Activated CD4-positive, CD25-positive, alpha-beta regulatory T cell (primary cell): ENCODE data around the gene GFOD1.

Experiments
- DNase-seq, 4 experiments: peaks; one replicate each; lab custom pipeline; 2025; lab: John Stamatoyannopoulos, UW

Gene GFOD1

GRCh38 chr6:13487122-13488014, at the start of gene GFOD1:
GFOD1 (minus strand) TSS chr6:13487600; CDS start chr6:13486890, 710 bp downstream.
- DNase-seq = peak; percentile 7 to 46 (median 28)

DNA sequence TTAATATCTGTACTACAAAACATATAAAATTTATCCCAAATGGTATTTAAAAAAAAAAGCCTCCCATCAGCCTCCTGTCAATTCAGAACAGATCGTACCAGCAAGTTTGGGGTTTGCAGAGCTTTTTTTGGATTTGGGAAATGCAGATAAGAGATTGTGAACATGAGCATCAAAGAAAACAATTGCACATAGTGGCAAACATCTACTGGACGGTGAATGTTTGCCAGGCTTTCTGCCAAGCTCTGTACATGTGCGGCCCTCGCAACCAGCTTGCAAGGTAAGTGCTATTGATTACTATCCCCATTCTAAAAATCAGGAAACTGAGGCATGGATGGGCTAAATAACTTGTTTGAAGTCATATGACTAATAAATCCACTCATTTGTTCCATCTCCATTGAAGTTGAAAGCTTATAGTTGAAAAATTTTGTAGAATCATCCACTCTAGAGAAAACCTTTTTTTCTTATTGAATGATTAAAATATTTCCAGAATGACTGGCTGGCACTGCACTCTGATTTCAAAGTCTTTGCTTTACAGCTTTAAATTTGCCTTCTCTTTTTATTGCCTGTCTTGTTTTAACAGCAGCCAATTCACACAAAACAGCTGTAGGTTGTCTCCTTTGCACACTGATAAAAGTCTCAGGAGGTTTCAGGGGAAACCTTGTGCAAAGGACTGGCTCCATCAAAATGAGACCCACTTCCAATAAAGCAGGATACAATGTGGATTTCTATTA, 49.6 kb upstream of the GFOD1 start:
- DNase-seq = no peak

DNA sequence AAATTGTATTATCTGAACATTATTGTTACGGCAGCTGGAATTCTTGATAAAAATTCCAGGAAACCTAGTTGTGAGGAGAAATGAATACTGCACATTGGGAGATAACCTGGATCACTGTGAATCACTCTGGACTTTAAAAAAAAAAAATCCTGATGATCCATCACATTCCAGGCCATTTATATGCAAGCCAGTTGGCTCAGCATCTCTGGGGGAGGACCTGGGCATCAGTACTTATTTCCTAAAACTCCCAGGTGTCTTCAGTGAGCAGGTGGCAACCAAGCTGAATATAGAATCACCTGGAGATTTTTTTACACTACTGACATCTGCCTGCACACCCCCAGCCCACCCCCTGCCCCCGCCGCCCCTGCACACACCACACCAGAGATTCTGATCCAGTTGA, 47.9 kb upstream of the GFOD1 start:
- no peak for DNase-seq

GRCh38 chr6:13534536-13534935, 47.1 kb upstream of the GFOD1 start:
- no peak for DNase-seq

DNA sequence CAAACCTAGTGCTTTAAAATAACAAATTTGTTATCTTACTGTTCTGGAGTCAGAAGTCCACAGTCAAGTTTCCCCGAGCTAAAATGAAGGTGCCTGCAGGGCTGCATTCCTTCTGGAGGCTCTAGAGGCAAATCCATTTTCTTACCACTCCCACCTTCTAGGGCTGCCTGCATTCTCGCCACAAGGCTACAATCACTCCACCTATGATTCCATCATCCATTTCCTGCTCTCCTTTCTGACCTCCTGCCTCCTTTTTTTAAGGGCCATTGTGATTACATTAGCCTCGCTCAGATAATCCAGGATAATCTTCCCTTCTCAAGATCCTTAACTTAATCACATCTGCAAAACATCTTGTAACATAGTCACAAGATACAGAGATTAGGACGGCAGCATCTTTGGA, 44.6 kb upstream of the GFOD1 start:
- DNase-seq = no peak

DNA sequence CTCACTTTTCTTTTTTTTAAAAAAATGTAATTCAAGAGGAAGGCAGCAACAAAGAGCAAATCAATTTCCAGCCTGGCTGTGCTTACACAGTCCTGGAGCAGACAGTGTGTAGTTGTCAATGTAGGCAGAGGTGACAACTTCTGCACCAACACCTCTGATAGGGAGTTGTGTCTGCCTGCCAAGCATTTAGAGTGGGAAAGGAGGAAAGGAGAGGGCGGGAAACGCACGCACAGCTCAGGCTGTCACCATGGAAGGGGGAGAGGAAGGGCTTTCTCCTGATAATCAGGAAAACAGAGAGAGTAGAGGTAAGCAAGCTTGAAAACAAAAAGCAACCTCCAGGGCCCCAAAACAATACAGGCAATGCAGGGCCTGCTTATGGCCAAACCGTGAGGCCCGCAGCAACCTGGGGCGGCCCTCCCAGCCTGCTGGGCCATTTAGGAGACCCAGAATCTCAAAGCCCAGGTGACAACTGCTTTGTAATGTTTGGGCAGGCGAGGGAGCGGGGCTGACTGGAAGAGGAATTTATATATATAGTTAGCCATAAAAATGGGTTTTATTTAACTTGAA, 41.5 kb upstream of the GFOD1 start:
- no peak for DNase-seq

GRCh38 chr6:13528232-13528631, 40.8 kb upstream of the GFOD1 start:
- no peak for DNase-seq

DNA sequence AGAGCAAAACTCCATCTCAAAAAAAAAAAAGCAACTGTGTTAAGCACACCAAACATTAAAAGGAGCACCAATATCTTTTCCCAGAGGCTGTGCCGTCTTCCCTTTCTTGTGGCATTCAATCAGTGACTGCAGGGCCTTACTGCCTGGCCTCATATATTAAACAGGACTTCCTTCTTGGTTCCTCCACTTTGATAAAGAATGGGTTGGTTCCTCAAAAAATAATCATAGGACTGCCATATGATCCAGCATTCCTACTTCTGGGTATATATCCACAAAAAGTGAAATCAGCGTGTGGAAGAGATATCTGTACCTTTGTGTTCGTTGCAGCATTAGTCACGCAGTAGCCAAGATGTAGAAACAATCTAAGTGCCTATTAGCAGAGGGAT, 40.3 kb upstream of the GFOD1 start:
- DNase-seq = no peak

- DNase-seq = peak in 1 of 4 experiments; percentile 17
These were observed 39.6 kb upstream of the GFOD1 start for GRCh38 chr6:13526727-13527670.

- DNase-seq = no peak
These were observed 38.9 kb upstream of the GFOD1 start for GRCh38 chr6:13526357-13526726.

DNA sequence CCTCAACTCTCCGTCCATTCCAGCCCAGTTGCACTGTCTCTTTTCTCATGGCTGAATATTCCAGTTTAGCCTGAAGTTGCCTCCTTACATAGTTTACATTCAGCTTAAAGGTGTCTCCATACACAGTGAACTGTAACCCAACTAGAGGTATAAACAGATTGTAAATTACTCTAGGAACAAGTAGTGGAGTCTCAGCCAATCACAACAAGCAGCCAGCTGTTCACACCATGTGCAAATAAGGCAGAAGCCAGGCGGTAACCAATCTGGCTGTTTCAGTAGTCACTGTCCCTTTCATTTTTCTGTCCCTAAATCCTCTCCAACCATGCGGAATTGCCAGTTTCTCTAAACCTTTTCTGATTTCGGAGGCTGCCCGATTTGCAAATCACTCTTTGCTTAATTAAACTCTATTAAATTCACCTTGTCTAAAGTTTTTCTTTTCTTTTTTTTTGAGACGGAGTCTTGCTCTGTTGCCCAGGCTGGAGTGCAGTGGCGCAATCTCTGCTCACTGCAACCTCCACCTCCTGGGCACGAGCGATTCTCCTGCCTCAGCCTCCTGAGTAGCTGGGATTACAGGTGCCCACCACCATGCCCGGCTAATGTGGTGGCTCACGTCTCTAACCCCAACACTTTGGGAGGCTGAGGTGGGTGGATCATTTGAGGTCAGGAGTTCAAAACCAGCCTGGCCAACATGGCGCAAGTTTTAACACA, 37.6 kb upstream of the GFOD1 start:
- DNase-seq = no peak

- DNase-seq = no peak
These were observed 36.6 kb upstream of the GFOD1 start for GRCh38 chr6:13523826-13524622.

DNA sequence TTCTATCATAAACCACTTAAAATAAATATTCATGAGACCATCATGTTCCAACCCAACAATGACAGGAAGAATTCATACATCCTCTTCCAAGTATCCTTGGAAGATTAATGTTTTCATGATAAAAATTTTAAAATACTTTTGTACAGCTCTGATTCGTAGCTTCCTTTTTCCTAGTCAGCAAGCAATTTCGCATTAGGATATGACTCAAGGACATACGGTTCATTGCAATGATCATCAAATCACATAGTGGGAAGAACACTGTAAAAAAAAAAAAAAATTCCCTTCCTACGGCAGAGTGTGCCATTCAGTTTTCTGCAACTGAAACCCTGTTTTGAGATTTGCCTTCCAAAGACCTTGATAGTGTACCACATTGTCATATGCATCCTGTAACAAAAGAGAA, 35.3 kb upstream of the GFOD1 start:
- DNase-seq = no peak

GRCh38 chr6:13519839-13520238, 32.4 kb upstream of the GFOD1 start:
- DNase-seq = no peak

GRCh38 chr6:13517116-13517515, 29.7 kb upstream of the GFOD1 start:
- no peak for DNase-seq

DNA sequence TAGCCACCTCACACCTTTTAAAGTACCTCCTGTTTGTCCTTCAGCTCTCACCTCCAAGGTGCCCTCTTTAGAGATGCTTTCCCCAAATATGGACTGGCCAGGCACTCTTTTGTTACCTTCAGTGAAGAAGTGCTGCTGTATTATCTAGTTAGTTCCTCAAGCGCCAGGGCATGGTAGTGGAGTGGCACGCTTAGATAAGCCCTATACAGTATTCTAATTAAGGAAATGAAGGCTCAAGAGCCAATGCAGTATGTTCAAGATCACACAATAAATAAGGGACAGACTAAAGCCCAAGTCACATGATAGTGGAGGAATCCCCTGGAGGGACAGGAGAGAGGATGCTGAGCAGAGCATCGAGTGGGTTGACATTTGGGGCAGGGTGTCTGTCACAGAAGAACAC, 28.5 kb upstream of the GFOD1 start:
- no peak for DNase-seq

DNA sequence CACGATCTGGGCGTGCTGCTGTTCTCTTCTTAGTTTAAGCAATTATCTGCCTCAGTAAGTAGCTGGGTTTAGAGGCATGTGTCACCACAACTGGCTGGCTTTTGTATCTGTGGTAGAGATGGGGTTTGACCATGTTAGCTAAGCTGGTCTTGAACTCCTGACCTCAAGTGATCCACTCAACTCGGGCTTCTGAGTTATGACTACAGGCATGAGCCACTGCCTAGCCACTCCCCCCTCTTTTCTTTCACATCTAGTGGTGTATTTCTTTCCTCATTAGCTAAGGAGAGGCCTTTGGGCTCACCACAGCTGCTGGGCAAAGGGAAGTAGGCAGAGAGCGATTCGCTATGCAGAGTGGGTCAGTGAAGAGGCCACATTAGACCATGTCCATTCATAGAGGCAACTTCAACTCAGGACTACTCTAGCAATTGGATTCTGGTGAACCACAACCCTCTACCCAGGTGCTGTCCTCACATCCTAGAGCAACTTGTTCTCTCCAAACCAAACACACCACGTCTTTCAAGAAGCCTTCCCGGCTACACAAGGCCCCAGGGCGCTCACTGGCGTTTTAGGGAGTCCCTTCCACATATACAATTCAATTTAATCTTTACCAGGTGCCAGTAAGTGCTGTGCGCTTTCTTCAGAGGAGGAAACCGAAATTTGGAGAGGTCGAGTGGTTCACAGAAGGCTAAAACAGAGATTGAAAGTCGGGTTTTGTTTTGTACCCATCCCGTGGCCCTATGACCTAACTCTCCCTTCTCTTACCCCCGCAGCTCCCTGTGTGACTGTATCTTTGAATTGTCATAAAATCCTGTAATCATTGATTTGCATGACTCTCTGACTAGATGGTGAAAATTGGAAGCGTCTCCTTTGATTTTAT, 26.5 kb upstream of the GFOD1 start:
- DNase-seq = no peak

DNA sequence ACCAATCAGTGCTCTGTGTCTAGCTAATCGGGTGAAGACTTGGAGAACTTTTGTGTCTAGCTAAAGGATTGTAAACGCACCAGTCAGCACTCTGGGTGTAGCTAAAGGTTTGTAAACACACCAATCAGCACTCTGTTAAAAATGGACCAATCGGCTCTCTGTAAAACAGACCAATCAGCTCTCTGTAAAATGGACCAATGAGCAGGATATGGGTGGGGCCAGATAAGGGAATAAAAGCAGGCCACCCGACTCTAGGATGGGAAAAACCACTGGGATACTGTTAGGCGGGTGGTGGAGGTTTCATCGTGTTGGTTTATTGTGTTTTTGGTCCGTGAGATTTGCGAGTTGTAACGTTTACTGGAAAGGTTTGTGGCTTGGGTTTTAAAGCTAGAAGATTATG, 25.5 kb upstream of the GFOD1 start:
- no peak for DNase-seq
